Measurements from ENCODE around the gene SDE2. TPM values are rescaled to one million over a fixed set of nuclear protein-coding genes. Genes with fewer than 3 reads are reported as not detected.
"Not testable (repeated sequence)": the region's sequence is repeated elsewhere in the genome, so short reads cannot be mapped to it uniquely, and the experiment has no call there.

The SDE2 gene
- total and polyA plus RNA-seq, 7 experiments from 2014 or later = 9.3 to 36.3 (median 20.8) TPM

GRCh38 chr1:226017070-226017469 lies 17.9 kb upstream of the SDE2 start:
- ChIA-PET CTCF (interaction anchor here (0.5 kb wide), 1 partner anchor 24 kb away, joined by 3 read pairs; no protein-coding TSS in a partner anchor), POLR2A (interaction anchor here (1.2 kb wide), 1 partner anchor 17 kb away, joined by 4 read pairs; the partner anchor contains the start of gene SDE2)
- no peak for DNase-seq
- H3K9me3 ChIP-seq (ENCODE audit: control insufficient read depth in 2 of 3, low read length in 3 of 3) = no peaks in the 10 kb centered on the region
- no peak overlapping the region for H3K4me3 ChIP-seq (ENCODE audit: low read length)
- no peak for ATAC-seq
- intact Hi-C loops (cut with micrococcal nuclease) = no loop called here
- Mint-ChIP-seq H3K27ac (no peak overlapping the region), H3K4me3 (no peak overlapping the region), H3K36me3 (no peaks in the 10 kb centered on the region), H3K9me3 (peaks cover 0 to 2% (median 0%) of the 10 kb centered on the region in 11 donors), H3K27me3 (peaks cover 0 to 19% (median 0%) of the 10 kb centered on the region in 5 donors), H3K4me1 (peaks cover 0 to 6% (median 3%) of the 10 kb centered on the region in 7 donors)
- H3K27me3 ChIP-seq (ENCODE audit: control insufficient read depth in 2 of 2, insufficient read depth in 2 of 2, low read length in 2 of 2) = no peaks in the 10 kb centered on the region
- no peak overlapping the region for H3K27ac ChIP-seq (ENCODE audit: low read depth, low read length)
- H3K36me3 ChIP-seq (ENCODE audit: control insufficient read depth in 2 of 3, insufficient read depth in 3 of 3, low read length in 3 of 3) = no peaks in the 10 kb centered on the region
- H3K4me1 ChIP-seq (ENCODE audit: control insufficient read depth in 2 of 2, insufficient read depth in 2 of 2, low read length in 2 of 2) = no peaks in the 10 kb centered on the region

DNA sequence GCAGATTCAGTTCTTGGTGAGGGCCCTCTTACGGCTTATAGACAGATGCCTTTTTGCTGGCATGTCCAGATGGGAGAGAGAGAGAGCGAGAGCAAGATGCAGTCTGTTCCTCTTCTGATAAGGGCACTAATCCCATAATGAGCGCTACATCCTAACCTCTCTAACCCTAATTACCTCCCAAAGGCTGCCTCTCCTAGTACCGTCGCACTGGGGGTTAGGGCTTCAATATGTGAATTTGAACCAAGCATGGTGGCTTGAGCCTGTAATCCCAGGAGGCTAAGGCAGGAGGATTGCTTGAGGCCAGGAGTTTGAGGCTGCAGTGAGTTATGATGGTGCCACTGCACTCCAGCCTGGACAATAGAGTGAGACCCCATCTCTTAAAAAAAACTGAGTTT lies 10.5 kb upstream of the SDE2 start:
- Histone ChIP-seq H3K27ac (ENCODE audit: low read depth, low read length) (no peak overlapping the region), H3K27me3 (ENCODE audit: control insufficient read depth in 2 of 2, insufficient read depth in 2 of 2, low read length in 2 of 2) (no peaks in the 10 kb centered on the region), H3K4me3 (ENCODE audit: low read length) (no peak overlapping the region), H3K36me3 (ENCODE audit: control insufficient read depth in 2 of 3, insufficient read depth in 3 of 3, low read length in 3 of 3) (no peaks in the 10 kb centered on the region), H3K9me3 (ENCODE audit: control insufficient read depth in 2 of 3, low read length in 3 of 3) (no peaks in the 10 kb centered on the region), H3K4me1 (ENCODE audit: control insufficient read depth in 2 of 2, insufficient read depth in 2 of 2, low read length in 2 of 2) (peaks cover 0 to 2% of the 10 kb centered on the region in 2 donors)
- H3K4me3 Mint-ChIP-seq = no peak overlapping the region
- no peaks in the 10 kb centered on the region for H3K9me3 Mint-ChIP-seq
- no peaks in the 10 kb centered on the region for H3K36me3 Mint-ChIP-seq
- ChIA-PET POLR2A (no interaction called here), CTCF (no interaction called here)
- intact Hi-C loops (cut with micrococcal nuclease) = loop anchor here (5.0 to 10.0 kb wide), 2 partner anchors 295 to 1778 kb away; partner anchors contain the start of gene LIN9 (in 1 of the 2)
- DNase-seq = no peak
- no peak for ATAC-seq
- H3K27ac Mint-ChIP-seq = peak overlapping the region in 1 of 9 donors; percentile 23
- H3K27me3 Mint-ChIP-seq = peaks cover 0 to 12% (median 0%) of the 10 kb centered on the region in 5 donors
- peaks cover 0 to 12% (median 3%) of the 10 kb centered on the region in 7 donors for H3K4me1 Mint-ChIP-seq

DNA sequence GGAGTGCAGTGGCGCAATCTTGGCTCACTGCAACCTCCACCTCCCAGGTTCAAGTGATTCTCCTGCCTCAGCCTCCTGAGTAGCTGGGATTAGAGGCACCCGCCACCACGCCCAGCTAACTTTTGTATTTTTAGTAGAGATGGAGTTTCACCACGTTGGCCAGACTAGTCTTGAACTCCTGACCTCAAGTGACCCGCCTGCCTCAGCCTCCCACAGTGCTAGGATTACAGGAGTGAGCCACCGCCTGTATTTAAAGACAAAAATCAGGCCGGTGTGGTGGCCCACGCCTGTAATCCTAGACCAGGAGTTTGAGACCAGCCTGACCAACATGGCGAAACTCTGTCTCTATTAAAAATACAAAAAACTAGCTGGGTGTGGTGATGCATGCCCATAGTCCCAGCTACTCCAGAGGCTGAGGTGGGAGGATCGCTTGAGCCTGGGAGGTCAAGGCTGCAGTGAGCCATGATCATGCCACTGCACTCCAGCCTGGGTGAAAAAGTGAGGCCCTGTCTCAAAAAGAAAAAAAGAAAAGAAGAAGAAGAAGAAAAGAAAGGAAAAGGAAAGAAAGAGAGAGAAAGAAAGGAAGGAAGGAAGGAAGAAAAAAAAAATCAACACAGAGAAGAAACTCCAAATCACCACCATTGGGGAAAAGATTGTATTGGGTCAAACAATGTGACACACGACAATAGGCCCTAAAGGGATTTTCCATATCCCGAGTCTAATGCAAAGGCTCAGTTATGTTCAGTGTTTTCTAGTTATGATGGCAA lies 8.2 kb upstream of the SDE2 start:
- H3K36me3 ChIP-seq (ENCODE audit: control insufficient read depth in 2 of 3, insufficient read depth in 3 of 3, low read length in 3 of 3); H3K36me3 Mint-ChIP-seq; H3K27ac ChIP-seq (ENCODE audit: low read depth, low read length); H3K4me3 ChIP-seq (ENCODE audit: low read length); H3K27me3 ChIP-seq (ENCODE audit: control insufficient read depth in 2 of 2, insufficient read depth in 2 of 2, low read length in 2 of 2); H3K9me3 ChIP-seq (ENCODE audit: control insufficient read depth in 2 of 3, low read length in 3 of 3); DNase-seq; H3K27me3 Mint-ChIP-seq; H3K9me3 Mint-ChIP-seq; H3K4me3 Mint-ChIP-seq; ATAC-seq: not testable (repeated sequence)
- intact Hi-C loops (cut with micrococcal nuclease) = loop anchor here in 1 of 2 donors (10.0 kb wide), 1 partner anchor 297 kb away; the partner anchor contains the start of gene LIN9
- POLR2A ChIA-PET = interaction anchor here (0.6 to 8.2 kb wide), 4 partner anchors 8 to 55 kb away, joined by 3 to 450 read pairs (median 5); partner anchors contain the start of gene H3-3A
- peaks cover 7 to 23% of the 10 kb centered on the region in 2 donors for H3K4me1 ChIP-seq (ENCODE audit: control insufficient read depth in 2 of 2, insufficient read depth in 2 of 2, low read length in 2 of 2)
- Mint-ChIP-seq H3K27ac (peak overlapping the region in 1 of 9 donors; percentile 46), H3K4me1 (peaks cover 14 to 32% (median 24%) of the 10 kb centered on the region in 7 donors)
- CTCF ChIA-PET = interaction anchor here (0.9 kb wide), 1 partner anchor 8 kb away, joined by 3 read pairs; the partner anchor contains the start of gene SDE2

DNA sequence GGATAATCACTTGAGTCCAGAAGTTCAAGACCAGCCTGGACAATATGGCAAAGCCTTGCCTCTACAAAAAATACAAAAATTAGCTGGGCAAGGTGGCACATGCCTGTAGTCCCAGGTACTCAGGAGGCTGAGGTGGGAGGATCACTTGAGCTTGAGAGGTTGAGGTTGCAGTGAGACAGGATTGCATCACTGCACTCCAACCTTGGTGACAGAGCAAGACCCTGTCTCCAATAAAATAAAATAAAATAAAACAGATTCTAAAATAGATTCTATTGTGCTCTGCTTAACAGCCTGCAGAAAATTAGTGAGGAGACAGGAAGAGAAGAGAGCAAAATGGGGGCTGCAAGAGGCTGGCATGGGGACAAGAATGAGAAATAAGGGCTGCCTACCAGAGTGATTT lies 7.5 kb upstream of the SDE2 start:
- Mint-ChIP-seq H3K27me3 (no peaks in the 10 kb centered on the region), H3K9me3 (peaks cover 0 to 6% (median 0%) of the 10 kb centered on the region in 11 donors), H3K4me3 (no peak overlapping the region), H3K36me3 (peaks cover 0 to 4% (median 0%) of the 10 kb centered on the region in 5 donors), H3K4me1 (peaks cover 21 to 38% (median 30%) of the 10 kb centered on the region in 7 donors), H3K27ac (no peak overlapping the region)
- intact Hi-C loops (cut with micrococcal nuclease) = loop anchor here in 1 of 2 donors (10.0 kb wide), 1 partner anchor 298 kb away; the partner anchor contains the start of gene LIN9
- Histone ChIP-seq H3K36me3 (ENCODE audit: control insufficient read depth in 2 of 3, insufficient read depth in 3 of 3, low read length in 3 of 3) (no peaks in the 10 kb centered on the region), H3K9me3 (ENCODE audit: control insufficient read depth in 2 of 3, low read length in 3 of 3) (no peaks in the 10 kb centered on the region), H3K27me3 (ENCODE audit: control insufficient read depth in 2 of 2, insufficient read depth in 2 of 2, low read length in 2 of 2) (no peaks in the 10 kb centered on the region), H3K4me3 (ENCODE audit: low read length) (no peak overlapping the region), H3K4me1 (ENCODE audit: control insufficient read depth in 2 of 2, insufficient read depth in 2 of 2, low read length in 2 of 2) (peaks cover 13 to 30% of the 10 kb centered on the region in 2 donors), H3K27ac (ENCODE audit: low read depth, low read length) (no peak overlapping the region)
- POLR2A ChIA-PET = interaction anchor here (0.5 to 8.2 kb wide), 5 partner anchors 20 to 539 kb away, joined by 3 to 450 read pairs (median 4); partner anchors contain the start of gene H3-3A
- CTCF ChIA-PET = no interaction called here
- DNase-seq (no peak), ATAC-seq (no peak)

DNA sequence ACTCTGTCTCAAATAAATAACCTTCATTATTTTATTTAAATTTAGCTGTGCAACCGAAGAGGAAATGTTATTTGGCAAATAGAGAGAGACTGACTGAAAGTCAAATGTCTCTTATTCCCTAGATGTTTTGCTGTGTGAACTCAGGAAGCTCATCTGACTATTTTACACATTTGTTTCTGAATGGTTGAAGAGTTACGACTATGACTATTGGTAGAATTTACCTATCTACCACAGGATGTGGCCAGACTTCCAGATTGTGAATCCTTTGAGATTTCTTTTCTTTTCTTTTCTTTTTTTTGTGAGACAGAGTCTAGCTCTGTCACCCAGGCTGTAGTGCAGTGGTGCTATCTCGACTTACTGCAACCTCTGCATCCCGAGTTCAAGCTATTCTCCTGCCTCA lies 5.3 kb upstream of the SDE2 start:
- peaks cover 25 to 46% of the 10 kb centered on the region in 2 donors for H3K4me1 ChIP-seq (ENCODE audit: control insufficient read depth in 2 of 2, insufficient read depth in 2 of 2, low read length in 2 of 2)
- H3K36me3 Mint-ChIP-seq = peaks cover 0 to 4% (median 0%) of the 10 kb centered on the region in 5 donors
- no peaks in the 10 kb centered on the region for H3K9me3 ChIP-seq (ENCODE audit: control insufficient read depth in 2 of 3, low read length in 3 of 3)
- H3K4me3 ChIP-seq (ENCODE audit: low read length) = no peak overlapping the region
- no peaks in the 10 kb centered on the region for H3K36me3 ChIP-seq (ENCODE audit: control insufficient read depth in 2 of 3, insufficient read depth in 3 of 3, low read length in 3 of 3)
- ChIA-PET CTCF (interaction anchor here (0.6 to 1.4 kb wide), 4 partner anchors 24 to 440 kb away, joined by 3 to 8 read pairs (median 4); no protein-coding TSS in a partner anchor), POLR2A (interaction anchor here (0.6 to 8.2 kb wide), 8 partner anchors 15 to 1509 kb away, joined by 3 to 450 read pairs (median 3); partner anchors contain the start of genes H3-3A and SRP9)
- DNase-seq = peak in 7 of 9 donors; percentile 25 to 65 (median 57)
- intact Hi-C loops (cut with micrococcal nuclease) = loop anchor here in 1 of 2 donors (5.0 to 10.0 kb wide), 2 partner anchors 300 to 933 kb away; partner anchors contain the start of gene LIN9
- peak overlapping the region in 9 of 10 donors; percentile 10 to 94 (median 59) for H3K4me3 Mint-ChIP-seq
- no peaks in the 10 kb centered on the region for H3K27me3 ChIP-seq (ENCODE audit: control insufficient read depth in 2 of 2, insufficient read depth in 2 of 2, low read length in 2 of 2)
- no peak for ATAC-seq
- H3K4me1 Mint-ChIP-seq = peaks cover 28 to 52% (median 40%) of the 10 kb centered on the region in 7 donors
- H3K27me3 Mint-ChIP-seq = no peaks in the 10 kb centered on the region
- H3K27ac Mint-ChIP-seq = peak overlapping the region; percentile 7 to 100 (median 99)
- H3K27ac ChIP-seq (ENCODE audit: low read depth, low read length) = peak overlapping the region; percentile 98
- peaks cover 0 to 6% (median 0%) of the 10 kb centered on the region in 11 donors for H3K9me3 Mint-ChIP-seq

- Mint-ChIP-seq H3K27me3 (no peaks in the 10 kb centered on the region), H3K4me3 (peak overlapping the region in 9 of 10 donors; percentile 18 to 94 (median 61)), H3K36me3 (peaks cover 0 to 5% (median 4%) of the 10 kb centered on the region in 5 donors), H3K4me1 (peaks cover 28 to 58% (median 43%) of the 10 kb centered on the region in 7 donors), H3K9me3 (peaks cover 0 to 10% (median 0%) of the 10 kb centered on the region in 11 donors), H3K27ac (peak overlapping the region; percentile 56 to 100 (median 99))
- intact Hi-C loops (cut with micrococcal nuclease) = loop anchor here in 1 of 2 donors (5.0 to 10.0 kb wide), 2 partner anchors 301 to 934 kb away; partner anchors contain the start of gene LIN9
- no peaks in the 10 kb centered on the region for H3K27me3 ChIP-seq (ENCODE audit: control insufficient read depth in 2 of 2, insufficient read depth in 2 of 2, low read length in 2 of 2)
- no peak overlapping the region for H3K4me3 ChIP-seq (ENCODE audit: low read length)
- DNase-seq = no peak
- no peaks in the 10 kb centered on the region for H3K9me3 ChIP-seq (ENCODE audit: control insufficient read depth in 2 of 3, low read length in 3 of 3)
- peaks cover 25 to 46% of the 10 kb centered on the region in 2 donors for H3K4me1 ChIP-seq (ENCODE audit: control insufficient read depth in 2 of 2, insufficient read depth in 2 of 2, low read length in 2 of 2)
- CTCF ChIA-PET = interaction anchor here (0.6 to 1.4 kb wide), 3 partner anchors 25 to 61 kb away, joined by 3 to 8 read pairs (median 6); no protein-coding TSS in a partner anchor
- ATAC-seq = no peak
- H3K36me3 ChIP-seq (ENCODE audit: control insufficient read depth in 2 of 3, insufficient read depth in 3 of 3, low read length in 3 of 3) = peaks cover 0 to 3% (median 0%) of the 10 kb centered on the region in 3 experiments
- POLR2A ChIA-PET = interaction anchor here (0.6 to 8.2 kb wide), 7 partner anchors 17 to 536 kb away, joined by 3 to 450 read pairs (median 3); partner anchors contain the start of genes H3-3A and SRP9
- peak overlapping the region; percentile 98 for H3K27ac ChIP-seq (ENCODE audit: low read depth, low read length)
Measured at GRCh38 chr1:226003502-226004170, 4.5 kb upstream of the SDE2 start.

Data from naive thymus-derived CD4-positive, alpha-beta T cell (primary cell).